Nephron progenitor cell (in vitro differentiated cells): Measurements from ENCODE around the gene SYNCRIP.
"Not testable (repeated sequence)": the region's sequence is repeated elsewhere in the genome, so short reads cannot be mapped to it uniquely, and the experiment has no call there.

Experiments
- DNase-seq: peaks from one replicate; pipeline ENCODE4 v3.0.0; 2021
- H3K27ac Mint-ChIP-seq: 2 replicates; pipeline ENCODE4 v1.8.0; 2021; ENCODE audit warnings: mild to moderate bottlenecking, moderate library complexity, mixed read lengths
- H3K27me3 Mint-ChIP-seq: 2 replicates; pipeline ENCODE4 v1.8.0; 2021; ENCODE audit warnings: mild to moderate bottlenecking, low read depth, mixed read lengths; ENCODE audit not compliant: poor library complexity
- H3K36me3 Mint-ChIP-seq: 2 replicates; pipeline ENCODE4 v1.8.0; 2021; ENCODE audit warnings: low read depth, mixed read lengths
- H3K4me1 Mint-ChIP-seq: 2 replicates; pipeline ENCODE4 v1.8.0; 2021; ENCODE audit warnings: mixed read lengths
- H3K4me3 Mint-ChIP-seq: 2 replicates; pipeline ENCODE4 v1.8.0; 2021; ENCODE audit warnings: mild to moderate bottlenecking, moderate library complexity, mixed read lengths
- H3K9me3 Mint-ChIP-seq: 2 replicates; pipeline ENCODE4 v1.8.0; 2021; ENCODE audit warnings: mild to moderate bottlenecking, moderate library complexity, mixed read lengths
- TF ChIP-seq, protein P1 (sequence below): fragments of 200-600 bp; sonication (generic); IDR thresholded peaks from 2 replicates; pipeline ENCODE4 v1.5.0; 2021; ENCODE audit warnings: antibody characterized with exemption

Gene SYNCRIP

DNA sequence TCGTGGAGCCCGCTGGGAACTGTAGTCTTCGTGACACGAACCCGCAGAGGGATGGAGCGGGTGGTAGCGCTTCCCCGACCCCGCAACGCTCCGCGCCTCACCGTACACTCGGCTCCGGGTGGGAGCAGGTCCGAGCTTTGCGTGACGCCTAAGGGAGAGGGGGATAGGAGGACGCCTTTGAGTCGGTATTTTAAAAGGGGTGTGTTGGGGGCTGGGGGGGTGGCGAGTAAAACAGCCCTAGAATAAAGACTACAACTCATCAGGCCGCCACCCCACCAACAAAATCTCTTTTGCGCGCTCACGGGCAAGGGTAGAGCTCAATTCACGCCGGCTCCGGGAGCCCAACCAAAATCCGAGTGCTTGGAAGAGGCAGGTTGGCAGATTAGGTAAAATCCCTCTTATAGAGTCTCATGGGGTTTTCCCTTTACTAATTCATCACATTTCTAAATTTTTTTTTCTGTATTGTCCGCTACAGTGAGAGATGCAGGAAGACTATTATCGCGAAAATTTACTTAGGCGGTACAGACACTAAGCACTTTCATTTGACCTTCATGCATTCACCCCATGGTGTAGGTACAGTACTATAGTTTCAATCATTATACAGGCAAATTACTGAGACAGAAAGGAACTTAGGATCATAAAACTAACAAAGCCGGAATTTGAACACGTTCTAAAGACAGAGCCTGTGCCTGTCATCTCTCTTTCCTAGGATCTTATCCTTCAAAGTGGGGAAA lies 48.3 kb downstream of the SYNCRIP start:
- H3K36me3 Mint-ChIP-seq = peaks cover 35% of the 10 kb centered on the region
- peaks cover 37% of the 10 kb centered on the region for H3K9me3 Mint-ChIP-seq
- H3K27me3 Mint-ChIP-seq = peaks cover 20% of the 10 kb centered on the region
- H3K27ac Mint-ChIP-seq = peak overlapping the region; percentile 96
- H3K4me1 Mint-ChIP-seq = peaks cover 33% of the 10 kb centered on the region
- peak overlapping the region; percentile 92 for H3K4me3 Mint-ChIP-seq
- no peak for DNase-seq
- TF ChIP-seq, protein P1, sequence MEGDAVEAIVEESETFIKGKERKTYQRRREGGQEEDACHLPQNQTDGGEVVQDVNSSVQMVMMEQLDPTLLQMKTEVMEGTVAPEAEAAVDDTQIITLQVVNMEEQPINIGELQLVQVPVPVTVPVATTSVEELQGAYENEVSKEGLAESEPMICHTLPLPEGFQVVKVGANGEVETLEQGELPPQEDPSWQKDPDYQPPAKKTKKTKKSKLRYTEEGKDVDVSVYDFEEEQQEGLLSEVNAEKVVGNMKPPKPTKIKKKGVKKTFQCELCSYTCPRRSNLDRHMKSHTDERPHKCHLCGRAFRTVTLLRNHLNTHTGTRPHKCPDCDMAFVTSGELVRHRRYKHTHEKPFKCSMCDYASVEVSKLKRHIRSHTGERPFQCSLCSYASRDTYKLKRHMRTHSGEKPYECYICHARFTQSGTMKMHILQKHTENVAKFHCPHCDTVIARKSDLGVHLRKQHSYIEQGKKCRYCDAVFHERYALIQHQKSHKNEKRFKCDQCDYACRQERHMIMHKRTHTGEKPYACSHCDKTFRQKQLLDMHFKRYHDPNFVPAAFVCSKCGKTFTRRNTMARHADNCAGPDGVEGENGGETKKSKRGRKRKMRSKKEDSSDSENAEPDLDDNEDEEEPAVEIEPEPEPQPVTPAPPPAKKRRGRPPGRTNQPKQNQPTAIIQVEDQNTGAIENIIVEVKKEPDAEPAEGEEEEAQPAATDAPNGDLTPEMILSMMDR = no peak

- TF ChIP-seq, protein P1 = no peak
- Mint-ChIP-seq H3K27ac (peak within 1 kb of the TSS; percentile 96), H3K36me3 (peaks cover 43% of the 10 kb centered on the region), H3K27me3 (peaks cover 20% of the 10 kb centered on the region), H3K4me3 (peak within 1 kb of the TSS; percentile 92), H3K9me3 (peaks cover 45% of the 10 kb centered on the region), H3K4me1 (peaks cover 33% of the 10 kb centered on the region)
- peak; percentile 87 for DNase-seq
These were observed 49.1 kb downstream of the SYNCRIP start, which contains the start of gene SNX14 for GRCh38 chr6:85593438-85594196. TSS of gene SNX14 (minus strand) at chr6:85593858. CDS start at chr6:85593718, 140 bp downstream.

GRCh38 chr6:85592033-85592432 lies 50.7 kb downstream of the SYNCRIP start:
- H3K9me3 Mint-ChIP-seq = peaks cover 49% of the 10 kb centered on the region
- no peak for DNase-seq
- H3K36me3 Mint-ChIP-seq = peaks cover 56% of the 10 kb centered on the region
- peak overlapping the region; percentile 92 for H3K4me3 Mint-ChIP-seq
- H3K27ac Mint-ChIP-seq = no peak overlapping the region
- H3K27me3 Mint-ChIP-seq = peaks cover 16% of the 10 kb centered on the region
- TF ChIP-seq, protein P1 = no peak
- H3K4me1 Mint-ChIP-seq = peaks cover 23% of the 10 kb centered on the region

GRCh38 chr6:85591207-85591606 lies 51.5 kb downstream of the SYNCRIP start:
- Mint-ChIP-seq H3K27ac (no peak overlapping the region), H3K9me3 (peaks cover 53% of the 10 kb centered on the region), H3K27me3 (peaks cover 16% of the 10 kb centered on the region), H3K4me1 (peaks cover 23% of the 10 kb centered on the region), H3K4me3 (peak overlapping the region; percentile 23), H3K36me3 (peaks cover 62% of the 10 kb centered on the region)
- TF ChIP-seq, protein P1 = no peak
- DNase-seq = no peak

DNA sequence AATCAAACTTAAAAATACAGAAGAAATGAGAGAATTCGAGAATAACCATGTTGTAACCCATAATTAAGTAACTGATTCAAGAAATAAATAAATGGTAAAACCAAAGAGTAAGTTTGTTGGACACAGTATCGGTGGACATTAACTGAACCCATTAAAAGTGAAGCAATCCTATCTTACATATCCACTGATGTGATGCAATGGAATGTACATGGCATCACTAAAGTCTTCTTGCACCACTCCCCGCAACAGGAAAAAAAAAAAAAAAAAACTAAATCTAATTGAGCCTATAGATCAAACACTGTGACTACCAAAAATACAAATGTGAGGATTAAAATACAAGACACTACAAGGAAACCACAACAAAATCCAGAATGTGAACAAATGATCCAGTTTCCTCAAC lies 56.9 kb downstream of the SYNCRIP start:
- Mint-ChIP-seq H3K27me3 (peaks cover 3% of the 10 kb centered on the region), H3K4me3 (no peak overlapping the region), H3K27ac (no peak overlapping the region), H3K4me1 (peaks cover under 1% of the 10 kb centered on the region), H3K9me3 (peaks cover 82% of the 10 kb centered on the region), H3K36me3 (peaks cover 95% of the 10 kb centered on the region)
- TF ChIP-seq, protein P1 = no peak
- no peak for DNase-seq

- not testable (repeated sequence) for H3K27me3 Mint-ChIP-seq, DNase-seq, H3K4me1 Mint-ChIP-seq, H3K4me3 Mint-ChIP-seq, H3K27ac Mint-ChIP-seq
- Mint-ChIP-seq H3K36me3 (peaks cover 75% of the 10 kb centered on the region), H3K9me3 (peaks cover 63% of the 10 kb centered on the region)
These were observed 59.9 kb downstream of the SYNCRIP start for GRCh38 chr6:85582832-85583231.
